DOHH2 (cell line): ENCODE results near the gene BPIFB4.
"Not testable (repeated sequence)": the region's sequence is repeated elsewhere in the genome, so short reads cannot be mapped to it uniquely, and the experiment has no call there.

Experiments used
- H3F3A ChIP-seq: fragments of 200-600 bp; sonication (generic), shearing (Covaris generic); 2 replicates; pipeline ENCODE4 v1.6.0; 2016; ENCODE audit warnings: antibody characterized with exemption, mild to moderate bottlenecking; ENCODE audit not compliant: control insufficient read depth, insufficient read depth
- H3K27ac ChIP-seq: fragments of 200-600 bp; sonication (generic); 2 replicates; pipeline ENCODE4 v1.5.1; 2014; ENCODE audit warnings: low read depth, mild to moderate bottlenecking, low read length, moderate library complexity
- H3K27me3 ChIP-seq: fragments of 200-600 bp; sonication (generic); 2 replicates; pipeline ENCODE4 v1.6.1; 2014; ENCODE audit warnings: mild to moderate bottlenecking, low read length, mixed read lengths; ENCODE audit not compliant: control insufficient read depth
- H3K36me3 ChIP-seq: fragments of 200-600 bp; sonication (generic); 2 replicates; pipeline ENCODE4 v1.6.1; 2014; ENCODE audit warnings: mild to moderate bottlenecking, low read length, moderate library complexity, mixed read lengths; ENCODE audit not compliant: control insufficient read depth
- H3K4me1 ChIP-seq: fragments of 200-600 bp; sonication (generic); 2 replicates; pipeline ENCODE4 v1.6.1; 2014; ENCODE audit warnings: mild to moderate bottlenecking, low read length, mixed read lengths; ENCODE audit not compliant: control insufficient read depth
- H3K4me2 ChIP-seq: fragments of 200-600 bp; sonication (generic); 2 replicates; pipeline ENCODE4 v1.6.0; 2014; ENCODE audit warnings: mild to moderate bottlenecking, low read length, moderate library complexity
- H3K4me3 ChIP-seq: fragments of 200-600 bp; sonication (generic); 2 replicates; pipeline ENCODE4 v1.5.1; 2014; ENCODE audit warnings: mild to moderate bottlenecking, low read length, mixed read lengths
- H3K79me2 ChIP-seq: fragments of 200-600 bp; sonication (generic); 2 replicates; pipeline ENCODE4 v1.6.1; 2014; ENCODE audit warnings: mild to moderate bottlenecking, low read length, mixed read lengths; ENCODE audit not compliant: control insufficient read depth
- H3K9me2 ChIP-seq: fragments of 200-600 bp; sonication (generic); replicated peaks from 2 replicates; pipeline ENCODE4 v1.6.1; 2014; ENCODE audit warnings: mild to moderate bottlenecking, low read length, mixed read lengths; ENCODE audit not compliant: control insufficient read depth
- H3K9me3 ChIP-seq: fragments of 200-600 bp; sonication (generic); 2 replicates; pipeline ENCODE4 v1.6.1; 2014; ENCODE audit warnings: antibody characterized with exemption, low read length, mixed read lengths; ENCODE audit not compliant: control insufficient read depth, insufficient read depth
- H4K20me1 ChIP-seq: fragments of 200-600 bp; sonication (generic); 2 replicates; pipeline ENCODE4 v1.6.0; 2014; ENCODE audit warnings: low read depth, mild to moderate bottlenecking, antibody characterized with exemption, low read length, moderate library complexity; ENCODE audit not compliant: control insufficient read depth, insufficient read depth
- CTCF ChIP-seq: fragments of 200-600 bp; sonication (generic); IDR thresholded peaks from one replicate; pipeline ENCODE4 v1.5.1; 2014; ENCODE audit warnings: antibody characterized with exemption, mild to moderate bottlenecking, low read depth, low read length; ENCODE audit not compliant: poor library complexity, severe bottlenecking
- EZH2phosphoT487 ChIP-seq: fragments of 200-600 bp; sonication (generic); IDR thresholded peaks from 2 replicates; pipeline ENCODE4 v1.6.1; 2017; ENCODE audit warnings: borderline replicate concordance, mild to moderate bottlenecking, antibody characterized with exemption, low read length, moderate library complexity, mixed read lengths

Gene BPIFB4

GRCh38 chr20:33105316-33105924 is 26.0 kb downstream of the BPIFB4 start:
- Histone ChIP-seq H3K4me3 (no peak overlapping the region), H3K4me1 (no peaks in the 10 kb centered on the region), H3K4me2 (no peak overlapping the region), H4K20me1 (no peaks in the 10 kb centered on the region), H3K27ac (no peak overlapping the region), H3K36me3 (no peaks in the 10 kb centered on the region), H3K9me2 (no peaks in the 10 kb centered on the region), H3K27me3 (no peaks in the 10 kb centered on the region), H3K79me2 (no peaks in the 10 kb centered on the region), H3K9me3 (no peaks in the 10 kb centered on the region), H3F3A (no peaks in the 10 kb centered on the region)
- no peak for TF ChIP-seq CTCF
- no peak for TF ChIP-seq EZH2phosphoT487

- not testable (repeated sequence) for H3K4me3 ChIP-seq, H3K9me2 ChIP-seq, H3K4me2 ChIP-seq, H3K4me1 ChIP-seq, H3K9me3 ChIP-seq, H3K27ac ChIP-seq, H3F3A ChIP-seq, H4K20me1 ChIP-seq, H3K79me2 ChIP-seq, H3K36me3 ChIP-seq, H3K27me3 ChIP-seq
Measured at GRCh38 chr20:33106058-33106620, 26.7 kb downstream of the BPIFB4 start.

- TF ChIP-seq CTCF (no peak), EZH2phosphoT487 (no peak)
- no peak overlapping the region for H3K4me3 ChIP-seq
- no peaks in the 10 kb centered on the region for H3K36me3 ChIP-seq
- no peak overlapping the region for H3K27ac ChIP-seq
- no peaks in the 10 kb centered on the region for H3F3A ChIP-seq
- H3K79me2 ChIP-seq = no peaks in the 10 kb centered on the region
- no peaks in the 10 kb centered on the region for H3K27me3 ChIP-seq
- H3K9me2 ChIP-seq = no peaks in the 10 kb centered on the region
- H4K20me1 ChIP-seq = no peaks in the 10 kb centered on the region
- H3K4me2 ChIP-seq = no peak overlapping the region
- no peaks in the 10 kb centered on the region for H3K9me3 ChIP-seq
- H3K4me1 ChIP-seq = no peaks in the 10 kb centered on the region
Measured at GRCh38 chr20:33108661-33109060, 29.2 kb downstream of the BPIFB4 start.

- TF ChIP-seq CTCF (no peak), EZH2phosphoT487 (no peak)
- Histone ChIP-seq H3K36me3 (no peaks in the 10 kb centered on the region), H3K27ac (no peak overlapping the region), H3K4me1 (no peaks in the 10 kb centered on the region), H3K4me2 (no peak overlapping the region), H3K9me3 (no peaks in the 10 kb centered on the region), H3F3A (no peaks in the 10 kb centered on the region), H3K4me3 (no peak overlapping the region), H3K79me2 (no peaks in the 10 kb centered on the region), H4K20me1 (no peaks in the 10 kb centered on the region), H3K27me3 (no peaks in the 10 kb centered on the region), H3K9me2 (no peaks in the 10 kb centered on the region)
Measured at GRCh38 chr20:33110147-33110825, 30.8 kb downstream of the BPIFB4 start.
